HG02610 (cell line): ENCODE results near the gene CPLANE1.
"Not testable (repeated sequence)": the region's sequence is repeated elsewhere in the genome, so short reads cannot be mapped to it uniquely, and the experiment has no call there.

ENCODE experiments used
- ATAC-seq: cut with Tn5 transposase; IDR thresholded peaks from one replicate; pipeline ENCODE4 v1.9.1; 2021; ENCODE audit warnings: mild to moderate bottlenecking, moderate library complexity; ENCODE audit not compliant: unreplicated experiment

The CPLANE1 gene

DNA sequence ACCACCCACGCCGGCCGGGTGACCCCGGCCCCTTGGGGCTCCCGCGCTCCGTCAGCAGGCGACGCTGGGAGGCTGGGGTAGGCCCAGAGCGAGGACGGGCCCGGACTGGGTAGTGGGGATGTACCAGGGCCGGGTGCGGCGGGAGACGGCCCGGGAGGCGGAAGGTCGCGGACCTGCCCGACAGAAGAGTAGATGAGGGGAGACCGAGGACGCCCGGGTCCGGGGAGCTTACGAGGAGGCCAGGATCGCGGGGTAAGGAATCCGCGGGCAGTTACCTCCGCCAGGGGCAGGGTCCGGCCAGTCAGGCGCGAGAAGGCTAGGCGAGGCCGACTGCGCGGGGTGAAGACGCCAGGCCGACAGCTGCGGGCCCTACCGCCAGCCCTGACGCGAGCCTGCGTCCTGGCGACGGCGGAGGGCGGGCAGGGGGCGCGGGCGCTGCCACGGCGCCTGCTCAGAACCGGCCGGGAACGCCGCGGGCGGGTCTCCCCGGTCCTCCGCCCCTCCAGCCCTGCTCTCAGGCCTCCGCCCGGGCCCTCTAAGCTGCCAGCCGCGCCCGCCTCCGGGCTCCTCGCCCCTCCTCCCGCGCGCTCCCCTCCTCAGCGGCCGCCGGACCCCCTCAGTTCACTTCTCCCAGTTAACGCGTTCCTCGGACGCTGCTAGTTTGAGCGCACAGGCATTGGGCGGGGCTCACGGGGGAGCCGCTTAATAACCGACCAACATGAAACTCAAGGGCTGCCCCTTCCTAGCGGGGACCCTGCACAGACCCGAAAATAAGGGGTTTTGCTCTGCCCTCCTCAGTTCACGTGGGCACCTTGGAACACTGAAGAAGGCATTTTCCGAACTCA, at the start of gene CPLANE1:
TSS of gene CPLANE1 (minus strand) at position 407 of the 845 bp plus-strand sequence. CDS start 1,678 bp downstream, outside the sequence.
- peak; percentile 93 for ATAC-seq

DNA sequence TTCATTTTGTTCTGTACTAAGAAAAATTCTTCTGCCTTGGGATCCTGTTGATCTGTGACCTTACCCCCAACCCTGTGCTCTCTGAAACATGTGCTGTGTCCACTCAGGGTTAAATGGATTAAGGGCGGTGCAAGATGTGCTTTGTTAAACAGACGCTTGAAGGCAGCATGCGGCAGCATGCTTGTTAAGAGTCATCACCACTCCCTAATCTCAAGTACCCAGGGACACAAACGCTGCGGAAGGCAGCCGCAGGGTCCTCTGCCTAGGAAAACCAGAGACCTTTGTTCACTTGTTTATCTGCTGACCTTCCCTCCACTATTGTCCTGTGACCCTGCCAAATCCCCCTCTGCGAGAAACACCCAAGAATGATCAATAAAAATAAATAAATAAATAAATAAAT, 47.1 kb upstream of the CPLANE1 start:
- not testable (repeated sequence) for ATAC-seq

DNA sequence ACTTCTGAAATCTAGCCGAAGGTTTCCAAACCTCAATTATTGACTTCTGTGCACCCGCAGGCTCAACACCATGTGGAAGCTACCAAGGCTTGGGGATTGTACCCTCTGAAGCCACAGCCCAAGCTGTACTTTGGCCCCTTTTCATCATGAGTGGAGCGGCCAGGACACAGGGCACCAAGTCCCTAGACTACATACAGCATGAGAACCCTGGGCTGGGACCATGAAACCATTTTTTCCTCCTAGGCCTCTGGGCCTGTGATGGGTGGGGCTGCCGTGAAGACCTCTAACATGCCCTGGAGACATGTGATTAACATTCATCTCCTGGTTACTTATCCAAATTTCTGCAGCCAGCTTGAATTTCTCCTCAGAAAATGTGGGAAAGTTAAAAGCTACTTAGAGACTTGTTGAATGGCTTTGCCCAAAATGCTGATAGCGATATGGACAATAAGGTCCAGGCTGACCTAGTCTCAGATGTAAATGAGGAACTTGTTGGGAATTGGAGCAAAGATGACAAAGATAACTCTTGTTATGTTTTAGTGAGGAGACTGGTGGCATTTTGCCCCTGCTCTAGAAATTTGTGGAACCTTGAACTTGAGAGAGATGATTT, 34.1 kb upstream of the CPLANE1 start:
- no peak for ATAC-seq

DNA sequence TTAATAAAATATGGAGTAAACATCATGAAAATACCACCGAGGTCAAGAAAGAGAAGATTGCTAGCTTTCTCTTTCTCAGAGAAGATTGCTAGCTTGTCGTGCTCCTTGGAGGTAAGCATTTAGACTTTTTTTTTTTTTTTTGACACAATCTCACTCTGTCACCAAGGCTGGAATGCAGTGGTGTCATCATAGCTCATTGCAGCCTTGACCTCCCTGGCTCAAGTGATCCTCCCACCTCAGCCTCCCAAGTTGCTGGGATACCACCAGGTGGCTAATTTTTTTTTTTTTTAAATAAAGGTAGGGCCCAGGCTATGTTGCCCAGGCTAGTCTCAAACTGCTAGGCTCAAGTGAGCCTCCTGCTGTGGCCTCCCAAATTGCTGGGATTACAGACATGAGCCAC, 26.3 kb upstream of the CPLANE1 start:
- no peak for ATAC-seq

DNA sequence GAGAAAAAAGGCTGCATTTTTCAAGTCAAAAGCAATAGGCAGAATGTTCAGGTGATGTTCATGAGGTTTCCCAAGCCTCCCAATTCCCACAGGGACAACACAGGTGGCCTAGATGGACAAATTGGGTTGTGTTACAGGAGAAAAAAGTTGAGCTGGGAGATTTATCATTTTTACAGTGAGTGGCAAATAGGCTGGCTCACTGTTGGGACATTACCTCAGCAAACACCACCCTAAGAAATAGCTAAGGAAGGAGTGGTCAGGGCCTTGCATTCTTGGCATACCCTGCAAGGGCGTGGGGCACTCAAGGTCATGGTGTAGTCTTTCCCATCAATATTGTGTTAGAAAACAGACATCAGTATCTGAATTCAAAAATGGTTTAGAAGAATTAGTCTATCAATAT, 23.3 kb upstream of the CPLANE1 start:
- ATAC-seq, result no peak

DNA sequence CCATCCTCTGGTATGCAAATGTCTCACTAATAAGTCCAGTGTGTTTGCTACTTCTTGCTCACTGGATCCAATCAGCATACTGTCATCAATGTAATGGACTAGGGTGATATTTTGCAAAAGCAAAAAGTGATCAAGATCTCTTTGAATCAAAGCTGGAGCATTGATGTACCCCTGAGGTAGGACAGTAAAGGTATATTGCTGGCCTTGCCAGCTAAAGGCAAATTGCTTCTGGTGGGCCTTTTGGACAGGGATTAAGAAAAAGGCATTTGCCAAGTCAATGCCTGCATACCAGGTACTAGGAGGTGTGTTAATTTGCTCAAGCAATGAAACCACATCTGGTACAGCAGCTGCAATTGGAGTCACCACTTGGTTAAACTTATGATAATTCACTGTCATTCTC, 18.9 kb upstream of the CPLANE1 start:
- ATAC-seq, result not testable (repeated sequence)

DNA sequence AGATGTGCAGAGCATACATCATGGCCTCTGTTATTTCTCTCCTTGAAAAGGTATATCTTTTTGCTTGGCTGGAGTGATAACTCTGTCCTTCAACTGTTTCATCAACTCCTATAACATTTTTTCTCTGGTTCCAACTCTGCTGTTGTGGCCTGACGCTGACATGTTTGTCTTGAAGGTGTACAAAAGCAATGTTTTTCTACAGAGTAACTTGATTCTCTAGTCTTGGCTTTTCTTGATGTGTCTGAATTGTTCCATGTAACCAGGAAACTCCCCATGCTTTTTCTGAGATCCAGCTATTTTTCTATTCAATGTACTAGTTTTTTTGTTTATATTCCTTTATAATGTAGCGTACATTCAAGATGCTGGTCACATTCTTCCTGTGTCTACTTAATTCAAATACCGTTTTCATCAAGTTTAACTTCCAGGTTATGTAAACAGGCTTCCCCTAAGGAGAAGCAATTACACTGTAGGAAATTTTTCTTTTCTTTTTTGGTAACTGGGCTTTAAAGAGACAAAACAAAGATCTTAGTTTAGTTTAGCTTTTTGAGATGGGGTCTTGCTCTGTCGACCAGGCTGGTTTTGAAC, 6.7 kb upstream of the CPLANE1 start:
- ATAC-seq, result no peak

DNA sequence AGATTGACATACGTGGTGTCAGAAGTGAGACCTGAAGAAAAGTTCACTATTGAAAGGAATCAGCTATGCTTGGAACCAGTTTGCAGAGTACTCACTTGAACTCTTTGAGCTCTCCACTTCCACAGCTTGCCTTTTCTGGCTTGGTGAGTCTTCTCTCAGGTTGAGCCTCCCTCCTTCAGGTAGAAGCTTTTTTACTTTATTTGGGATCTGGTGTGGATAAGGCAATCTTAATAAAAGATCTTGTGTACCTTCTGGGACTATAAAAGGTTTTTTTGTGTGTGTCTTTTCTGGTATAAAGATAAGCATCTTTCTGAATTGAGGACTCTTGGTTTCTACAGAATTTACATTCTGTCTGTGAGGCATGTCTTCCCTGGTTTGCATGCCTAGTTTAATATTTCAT, 5.4 kb upstream of the CPLANE1 start:
- no peak for ATAC-seq

DNA sequence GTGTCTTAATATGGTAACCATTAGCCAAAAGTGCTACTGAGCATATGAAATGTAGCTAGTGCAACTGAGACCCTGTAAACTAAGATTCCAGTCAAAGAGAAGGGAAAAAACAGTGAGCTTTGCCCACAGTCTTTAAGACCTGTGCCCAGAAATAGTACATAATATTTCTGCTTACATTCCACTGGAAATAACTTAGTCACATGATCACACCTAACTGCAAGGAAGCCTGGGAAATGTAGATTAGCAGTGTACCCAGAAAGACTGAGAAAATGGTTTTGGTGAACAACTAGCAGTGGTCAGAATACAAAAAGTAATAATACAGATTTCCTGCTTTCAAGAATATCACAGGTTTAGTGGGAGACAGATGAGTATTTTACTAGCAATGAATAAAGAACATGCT, 2.5 kb upstream of the CPLANE1 start:
- no peak for ATAC-seq

DNA sequence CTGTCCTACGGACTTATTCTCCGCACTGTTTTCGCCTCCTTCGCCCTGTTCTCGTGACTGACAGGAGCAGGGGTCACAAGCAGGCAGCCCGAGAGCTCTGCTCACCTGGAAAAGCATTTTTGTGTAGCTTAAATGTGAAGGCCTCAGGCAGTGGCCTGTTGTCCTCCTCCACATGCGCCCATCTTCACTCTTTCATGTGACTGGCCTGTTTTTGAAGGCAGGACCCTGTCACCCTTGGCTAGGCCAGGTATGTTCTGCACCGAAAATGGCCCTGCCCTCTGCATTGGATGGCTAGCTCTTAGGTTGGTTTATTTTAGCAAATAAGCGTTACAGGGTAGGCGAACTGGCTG, 614 bp upstream of the CPLANE1 start:
- ATAC-seq, result no peak

DNA sequence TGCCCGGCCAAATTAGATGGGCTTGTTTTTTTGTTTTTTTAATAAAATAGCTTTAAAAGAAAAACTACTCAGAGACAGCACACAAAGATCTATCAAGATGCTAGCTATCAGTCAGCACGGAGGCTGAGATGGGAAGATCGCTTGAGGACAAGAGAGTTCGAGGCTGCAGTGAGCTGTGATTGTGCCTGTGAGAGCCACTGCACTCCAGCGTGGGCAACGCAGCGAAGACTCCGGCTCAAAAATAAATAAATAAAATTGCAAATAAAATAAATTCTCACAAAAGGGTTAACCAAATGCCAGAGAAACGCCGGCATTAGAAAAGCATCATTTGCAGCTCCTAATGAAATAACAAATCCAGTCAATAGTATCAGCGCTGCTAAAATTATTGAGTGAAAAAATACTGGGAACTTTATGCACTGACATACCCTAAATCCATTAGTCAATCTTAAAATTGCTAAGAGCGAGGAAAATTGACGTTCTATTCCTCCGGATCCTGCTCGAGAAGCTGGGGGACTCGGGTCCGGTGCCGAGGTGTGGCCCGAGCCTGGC, 681 bp downstream of the CPLANE1 start:
- no peak for ATAC-seq

DNA sequence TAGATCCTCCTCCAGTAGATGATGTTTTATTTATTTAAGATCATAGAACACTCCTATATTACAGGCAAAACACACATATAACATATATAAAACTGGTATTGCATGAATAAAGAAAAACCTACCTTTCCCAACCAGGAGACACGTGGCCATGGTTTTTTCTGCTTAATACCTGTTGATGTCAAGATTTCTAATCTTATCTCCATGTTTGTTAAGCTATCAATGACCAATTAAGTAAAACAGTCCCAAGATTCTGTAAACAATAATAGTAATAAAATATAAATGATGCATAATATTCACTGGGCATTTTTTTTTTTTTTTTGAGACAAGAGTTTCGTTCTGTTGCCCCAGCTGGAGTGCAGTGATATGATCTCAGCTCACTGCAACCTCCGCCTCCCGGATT, 1.7 kb downstream of the CPLANE1 start:
- no peak for ATAC-seq

DNA sequence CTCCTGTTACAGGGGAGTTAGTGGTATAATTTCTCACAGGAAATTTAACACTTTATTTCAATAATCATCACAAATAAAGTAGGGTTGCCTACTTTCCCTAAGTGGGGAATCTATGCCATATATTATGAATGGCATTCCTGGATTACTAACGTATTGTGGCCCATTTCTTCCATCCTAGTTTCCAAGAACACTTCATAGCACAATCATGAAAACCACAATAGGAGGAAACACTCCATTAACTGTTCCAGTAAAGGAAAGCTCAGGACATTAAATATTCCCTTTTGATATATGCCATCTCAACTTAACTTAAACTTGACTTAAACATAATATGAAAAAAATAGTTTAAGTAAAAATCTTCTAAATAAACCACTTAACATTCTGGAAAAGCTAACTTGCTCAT, 2.1 kb downstream of the CPLANE1 start:
- no peak for ATAC-seq

DNA sequence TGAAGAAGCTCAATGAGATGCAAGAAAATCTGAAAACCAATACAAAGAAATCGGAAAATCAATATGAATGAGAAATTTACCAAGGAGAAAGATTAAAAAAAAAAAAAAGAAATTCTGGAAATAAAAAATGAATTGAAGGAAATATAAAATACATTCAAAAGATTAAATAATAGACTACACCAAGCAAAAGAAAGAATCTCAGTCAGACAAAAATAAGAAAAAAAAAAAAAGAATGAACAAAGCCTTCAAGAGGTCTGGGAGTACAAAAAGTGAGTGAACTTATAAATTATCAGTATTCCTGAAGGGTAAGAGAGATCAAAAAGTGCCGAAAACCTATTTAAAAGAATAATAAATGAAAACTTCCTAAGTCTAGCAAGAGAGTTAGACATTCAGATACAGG, 14.9 kb downstream of the CPLANE1 start:
- ATAC-seq, result no peak

DNA sequence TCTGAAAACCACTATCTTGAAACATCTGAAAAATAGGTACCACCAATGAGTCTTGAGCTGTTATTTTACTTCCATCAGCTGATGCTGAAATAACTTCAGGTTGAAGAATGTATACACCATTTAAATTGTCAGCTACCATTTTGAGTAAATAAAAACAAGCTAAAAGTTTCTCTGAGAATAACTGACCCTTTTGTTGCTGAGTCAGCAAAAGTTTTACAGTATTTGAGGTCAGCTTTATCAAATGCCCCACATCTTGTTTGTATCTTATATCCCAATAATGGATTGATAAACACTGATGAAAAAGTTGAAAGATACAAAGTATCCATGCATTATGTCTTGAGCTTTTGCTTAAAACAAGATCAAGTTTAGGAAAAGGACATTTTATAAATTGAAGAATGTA, 22.8 kb downstream of the CPLANE1 start:
- no peak for ATAC-seq

DNA sequence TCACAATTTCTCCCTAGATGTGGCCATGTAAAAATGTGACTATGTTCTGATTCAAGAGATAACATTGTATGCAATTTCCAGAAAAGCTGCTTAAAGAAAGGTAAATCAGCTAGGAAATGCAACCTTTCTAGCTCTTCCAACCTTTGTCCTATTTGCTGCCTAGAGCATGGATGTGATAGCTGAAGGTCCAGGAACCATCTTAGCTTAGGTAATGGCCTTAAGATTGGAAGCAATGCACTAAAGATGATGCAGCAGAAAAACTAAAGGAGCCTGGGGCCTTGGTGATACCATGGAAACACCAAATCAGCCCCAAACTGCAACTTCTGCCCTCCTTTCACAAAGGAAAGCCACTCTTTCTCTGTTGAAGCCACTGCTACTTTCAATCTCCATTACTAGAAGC, 27.0 kb downstream of the CPLANE1 start:
- no peak for ATAC-seq

DNA sequence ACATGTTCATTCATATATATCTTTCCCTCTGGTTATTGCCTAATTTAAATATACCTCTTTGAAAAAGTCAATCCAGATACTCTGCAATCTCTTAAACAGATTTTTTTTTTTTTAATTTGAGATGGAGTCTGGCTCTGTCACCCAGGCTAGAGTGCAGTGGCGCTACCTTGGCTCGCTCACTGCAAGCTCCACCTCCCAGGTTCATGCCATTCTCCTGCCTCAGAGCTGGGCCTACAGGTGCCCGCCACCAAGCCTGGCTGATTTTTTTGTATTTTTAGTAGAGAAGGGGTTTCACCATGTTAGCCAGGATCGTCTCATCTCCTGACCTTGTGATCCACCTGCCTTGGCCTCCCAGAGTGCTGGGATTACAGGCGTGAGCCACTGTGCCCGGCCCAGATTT, 28.8 kb downstream of the CPLANE1 start:
- ATAC-seq, result not testable (repeated sequence)

DNA sequence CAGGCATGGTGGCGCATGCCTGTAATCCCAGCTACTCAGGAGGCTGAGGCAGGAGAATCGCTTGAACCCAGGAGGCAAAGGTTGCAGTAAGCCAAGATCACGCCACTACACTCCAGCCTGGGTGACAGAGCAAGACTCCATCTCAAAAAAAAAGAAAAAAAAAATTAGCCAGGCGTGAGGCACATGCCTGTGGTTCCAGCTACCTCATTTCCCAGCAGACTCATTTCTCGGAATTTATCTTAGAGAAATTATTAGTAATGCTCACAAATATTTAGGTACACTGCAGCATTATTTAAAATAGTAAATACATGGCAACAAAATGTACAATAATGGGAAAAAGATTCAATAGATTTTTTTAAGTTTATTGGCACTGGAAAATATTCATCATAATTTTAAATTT, 29.8 kb downstream of the CPLANE1 start:
- not testable (repeated sequence) for ATAC-seq

DNA sequence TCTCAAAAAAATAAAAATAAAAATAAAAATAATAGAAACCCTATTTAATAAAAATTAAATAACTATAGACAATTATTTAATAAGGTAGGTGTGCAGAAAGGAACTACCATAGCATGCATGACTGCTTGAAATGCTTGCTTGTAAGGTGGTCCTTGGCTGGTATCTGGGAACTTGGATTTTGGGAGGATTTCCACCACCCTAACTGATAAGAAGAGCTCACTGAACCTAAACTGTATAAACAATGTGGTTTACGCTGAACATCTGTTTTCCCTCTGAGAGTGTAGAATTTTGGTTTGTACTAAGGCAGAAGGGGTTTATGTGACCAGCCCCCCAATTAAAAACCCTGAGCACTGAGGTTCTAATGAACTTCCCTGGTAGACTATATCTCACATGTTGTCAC, 31.2 kb downstream of the CPLANE1 start:
- no peak for ATAC-seq

DNA sequence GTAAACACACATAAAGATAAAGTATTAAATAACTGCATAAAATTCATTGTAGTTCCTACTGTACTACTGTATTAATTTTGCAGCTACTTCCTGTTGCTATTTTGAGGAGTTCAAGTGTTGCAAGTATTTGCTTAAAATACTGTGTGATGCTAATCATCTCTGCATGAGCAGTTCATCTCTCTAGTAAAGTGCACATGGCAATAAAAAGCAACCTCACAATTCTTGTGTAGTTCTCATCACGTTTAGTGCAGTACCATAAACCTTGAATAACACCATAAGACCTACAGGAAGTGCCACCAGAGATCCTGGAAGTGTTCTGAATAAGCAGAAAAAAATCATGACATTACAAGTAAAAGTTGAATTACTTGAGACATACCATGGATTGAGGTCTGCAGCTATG, 34.6 kb downstream of the CPLANE1 start:
- no peak for ATAC-seq

DNA sequence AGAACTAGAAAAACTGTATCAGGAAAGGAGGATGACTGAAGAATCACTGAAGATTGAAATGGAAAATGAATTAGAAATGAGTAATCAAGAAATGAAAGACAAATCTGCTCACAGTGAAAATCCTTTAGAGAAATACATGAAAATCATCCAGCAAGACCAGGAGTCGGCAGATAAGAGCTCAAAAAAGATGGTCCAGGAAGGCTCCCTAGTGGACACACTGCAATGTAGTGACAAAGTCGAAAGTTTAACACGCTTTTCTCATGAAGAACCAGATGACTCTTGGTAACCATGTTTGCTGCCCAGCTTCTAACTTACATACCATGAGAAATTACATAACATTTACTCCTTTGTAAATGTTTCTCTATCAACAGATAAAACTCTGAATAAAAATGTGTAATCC, 37.1 kb downstream of the CPLANE1 start:
- no peak for ATAC-seq

DNA sequence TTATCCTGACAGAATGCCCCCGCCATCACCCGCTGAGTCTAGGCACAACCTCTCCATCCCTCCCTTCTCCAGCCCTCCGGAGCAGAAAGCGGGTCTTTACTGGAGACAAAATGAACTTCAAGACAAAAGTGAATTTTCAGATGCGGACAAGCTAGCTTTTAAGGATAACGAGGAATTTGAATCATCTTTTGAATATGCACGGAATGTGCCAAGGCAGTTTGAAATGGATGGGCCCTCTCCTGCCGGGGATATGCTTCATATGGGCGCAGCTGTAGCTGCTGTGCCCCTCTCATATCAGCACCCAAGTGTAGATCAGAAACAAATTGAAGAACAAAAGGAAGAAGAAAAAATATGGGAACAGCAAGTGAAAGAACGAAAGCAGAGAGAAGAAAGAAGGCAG, 37.5 kb downstream of the CPLANE1 start:
- no peak for ATAC-seq
